HG03159 (cell line): ENCODE results near the gene FAM20C.
"Not testable (repeated sequence)": the region's sequence is repeated elsewhere in the genome, so short reads cannot be mapped to it uniquely, and the experiment has no call there.

ENCODE experiments used
- ATAC-seq: cut with Tn5 transposase; IDR thresholded peaks from one replicate; pipeline ENCODE4 v1.9.1; 2021; ENCODE audit warnings: mild to moderate bottlenecking, moderate library complexity; ENCODE audit not compliant: unreplicated experiment

The FAM20C gene

DNA sequence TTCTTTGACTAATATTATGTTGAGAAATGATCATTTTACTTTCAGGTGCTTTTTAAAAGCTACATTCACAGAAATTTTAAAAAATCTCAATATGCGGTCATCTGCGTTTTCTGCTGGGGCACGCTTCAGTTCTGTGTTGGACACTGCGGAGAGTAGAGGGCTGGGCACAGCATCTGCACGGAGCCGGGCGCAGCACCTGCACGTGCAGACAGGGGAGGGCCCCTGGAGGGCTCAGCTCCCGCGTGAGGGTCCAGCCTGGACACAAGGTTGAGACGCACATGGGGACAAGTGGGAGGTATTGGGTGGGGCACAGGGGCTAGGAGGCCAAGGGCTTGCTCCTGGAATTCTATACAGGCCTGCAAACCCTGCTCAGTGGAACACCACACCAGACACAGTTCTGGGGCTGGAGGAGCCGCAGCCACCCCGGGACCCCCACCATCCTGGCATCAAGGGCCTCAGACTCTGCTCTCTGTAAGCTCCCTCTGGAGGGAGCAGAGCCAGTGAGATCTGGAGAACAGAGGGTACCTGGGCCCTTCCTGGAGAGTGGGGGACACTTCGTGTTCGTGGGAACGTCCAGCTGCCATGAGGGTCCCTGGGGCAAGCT is 20.4 kb upstream of the FAM20C start:
- ATAC-seq = no peak

DNA sequence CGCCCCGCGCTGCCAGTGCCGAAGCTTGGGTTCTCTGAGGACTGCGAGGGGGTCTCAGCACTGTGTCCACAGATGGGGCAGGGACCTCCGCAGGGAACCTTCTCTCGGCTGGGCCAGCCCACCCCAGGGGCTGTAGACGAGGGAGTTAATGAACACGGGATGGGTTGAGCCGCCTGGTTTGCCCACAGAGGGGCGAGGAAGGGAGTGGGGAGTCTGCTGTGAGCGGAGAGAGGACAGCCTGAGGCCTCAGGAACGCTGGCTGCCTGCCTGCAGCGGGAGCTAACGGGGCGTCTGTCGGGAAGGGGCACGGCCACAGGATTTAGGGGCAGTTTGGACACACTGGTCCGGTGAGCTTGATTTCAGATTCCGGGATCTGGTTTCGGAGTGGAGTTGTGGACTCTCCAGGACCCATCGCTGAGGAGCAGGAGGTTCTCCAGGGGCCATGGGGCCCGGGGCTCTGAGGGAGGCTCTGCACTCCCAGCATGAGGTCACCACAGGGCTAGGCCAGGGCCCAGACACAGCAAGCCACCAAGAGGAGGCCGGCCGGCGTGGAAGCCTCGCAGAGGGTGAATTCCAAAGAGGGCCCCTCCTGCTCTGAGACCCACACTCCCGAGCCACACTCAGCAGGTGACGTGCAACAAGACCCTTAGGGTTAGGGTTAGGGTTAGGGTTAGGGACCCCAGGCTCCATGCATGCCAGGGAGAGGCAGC is 19.0 kb upstream of the FAM20C start:
- ATAC-seq = no peak

DNA sequence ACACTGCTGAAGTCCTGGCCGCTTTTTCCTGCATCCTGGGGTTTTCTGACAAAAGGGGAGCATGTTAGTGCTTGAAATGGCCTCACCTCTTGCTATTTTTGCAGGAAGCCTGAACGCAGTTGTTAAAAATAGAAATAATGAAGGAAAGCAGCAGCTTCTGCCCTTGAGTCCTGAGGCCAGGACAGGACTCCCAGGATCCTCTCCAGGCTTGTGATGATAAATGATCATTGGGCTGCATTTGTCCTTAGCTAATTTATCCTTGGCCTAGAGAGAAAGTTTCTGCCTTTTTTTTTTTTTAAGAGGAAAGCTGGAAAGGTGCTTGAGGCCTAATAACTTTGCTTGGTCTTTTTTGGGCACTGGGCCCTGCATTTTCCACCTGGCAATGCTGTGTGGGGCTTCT is 17.7 kb upstream of the FAM20C start:
- no peak for ATAC-seq

GRCh38 chr7:175955-176354 is 16.4 kb upstream of the FAM20C start:
- no peak for ATAC-seq

DNA sequence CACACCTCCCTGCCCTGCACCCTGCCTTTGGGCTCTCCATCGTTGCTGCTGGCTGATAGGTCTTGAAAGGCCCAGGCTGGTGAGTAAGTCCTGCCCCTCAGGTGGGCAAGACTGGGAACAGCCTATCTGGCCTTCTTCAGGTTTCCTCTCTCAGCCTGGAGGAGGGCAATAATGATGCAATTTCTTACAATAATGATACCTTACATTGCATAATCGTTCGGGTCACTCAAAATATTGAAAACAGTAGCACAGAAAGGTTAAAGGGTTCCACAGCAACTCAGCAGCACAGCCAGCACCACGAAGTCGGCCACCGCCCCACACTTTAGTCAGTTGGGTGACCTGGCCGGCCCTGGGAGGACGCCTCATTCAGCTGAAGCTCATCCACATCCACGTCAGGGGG is 16.0 kb upstream of the FAM20C start:
- no peak for ATAC-seq

- no peak for ATAC-seq
These were observed 15.4 kb upstream of the FAM20C start for GRCh38 chr7:176786-177459.

GRCh38 chr7:178444-178843 is 13.9 kb upstream of the FAM20C start:
- no peak for ATAC-seq

DNA sequence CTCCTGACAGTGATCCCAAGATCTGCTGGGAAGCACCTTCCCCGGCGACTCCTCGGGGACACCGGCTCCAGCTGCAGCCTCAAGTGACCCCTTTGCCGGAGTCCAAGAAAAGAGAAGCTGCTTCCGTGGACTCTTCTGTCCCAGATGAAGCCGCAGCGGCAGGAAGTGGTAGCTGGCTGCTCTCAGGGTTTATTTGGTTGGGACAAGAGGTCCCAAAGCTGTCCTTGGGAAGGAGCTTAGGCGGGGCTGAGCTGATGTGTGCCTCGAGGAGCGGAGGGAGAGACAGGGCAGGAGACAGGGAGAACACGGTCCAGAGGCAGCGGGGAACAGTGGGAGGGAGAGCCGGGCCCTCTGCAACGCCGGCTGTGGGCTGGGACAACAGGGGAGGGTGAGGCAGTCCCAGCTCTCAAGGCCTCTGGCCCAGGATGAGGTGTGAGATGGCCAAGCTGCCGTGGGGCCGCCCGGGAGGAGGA is 13.1 kb upstream of the FAM20C start:
- ATAC-seq = no peak

GRCh38 chr7:179948-180694 is 12.2 kb upstream of the FAM20C start:
- no peak for ATAC-seq

DNA sequence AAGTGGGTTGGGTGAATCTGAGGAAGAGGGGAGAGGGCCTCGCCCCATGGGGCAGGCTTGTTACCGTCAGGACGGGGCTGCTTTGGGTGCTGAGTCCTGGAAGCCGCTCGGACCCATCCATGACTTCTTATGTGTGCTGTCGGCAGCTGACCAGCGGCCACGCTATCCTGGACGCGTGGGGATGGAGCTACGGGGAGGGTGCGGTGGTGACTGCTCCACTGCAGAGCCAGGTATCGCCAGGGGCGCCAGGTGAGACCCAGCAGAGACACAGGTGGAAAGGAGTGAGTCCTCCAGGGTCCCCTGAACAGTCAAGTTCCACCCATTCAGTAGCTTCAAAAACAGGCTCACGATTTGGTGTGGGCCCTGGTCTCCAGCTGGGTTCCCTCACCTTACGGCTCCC is 10.6 kb upstream of the FAM20C start:
- no peak for ATAC-seq

DNA sequence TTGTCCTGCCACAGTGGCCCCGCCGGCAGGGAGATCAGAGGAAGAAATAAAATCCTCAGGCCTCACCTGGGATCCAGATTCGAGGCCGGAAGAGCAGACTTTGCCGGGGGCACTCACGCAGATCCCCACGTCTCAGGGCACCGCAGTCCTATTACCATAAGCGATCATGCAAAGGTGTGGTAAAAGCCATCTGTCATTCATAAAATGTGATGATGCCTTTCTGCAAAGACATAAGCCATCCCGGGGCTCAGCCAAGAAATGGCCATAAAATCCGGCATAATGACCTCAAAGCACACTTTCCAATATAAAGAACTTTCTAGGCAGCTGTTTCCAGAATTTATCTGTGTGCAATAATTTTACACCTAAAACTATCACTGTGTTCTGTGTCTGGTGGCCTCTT is 9.9 kb upstream of the FAM20C start:
- not testable (repeated sequence) for ATAC-seq

DNA sequence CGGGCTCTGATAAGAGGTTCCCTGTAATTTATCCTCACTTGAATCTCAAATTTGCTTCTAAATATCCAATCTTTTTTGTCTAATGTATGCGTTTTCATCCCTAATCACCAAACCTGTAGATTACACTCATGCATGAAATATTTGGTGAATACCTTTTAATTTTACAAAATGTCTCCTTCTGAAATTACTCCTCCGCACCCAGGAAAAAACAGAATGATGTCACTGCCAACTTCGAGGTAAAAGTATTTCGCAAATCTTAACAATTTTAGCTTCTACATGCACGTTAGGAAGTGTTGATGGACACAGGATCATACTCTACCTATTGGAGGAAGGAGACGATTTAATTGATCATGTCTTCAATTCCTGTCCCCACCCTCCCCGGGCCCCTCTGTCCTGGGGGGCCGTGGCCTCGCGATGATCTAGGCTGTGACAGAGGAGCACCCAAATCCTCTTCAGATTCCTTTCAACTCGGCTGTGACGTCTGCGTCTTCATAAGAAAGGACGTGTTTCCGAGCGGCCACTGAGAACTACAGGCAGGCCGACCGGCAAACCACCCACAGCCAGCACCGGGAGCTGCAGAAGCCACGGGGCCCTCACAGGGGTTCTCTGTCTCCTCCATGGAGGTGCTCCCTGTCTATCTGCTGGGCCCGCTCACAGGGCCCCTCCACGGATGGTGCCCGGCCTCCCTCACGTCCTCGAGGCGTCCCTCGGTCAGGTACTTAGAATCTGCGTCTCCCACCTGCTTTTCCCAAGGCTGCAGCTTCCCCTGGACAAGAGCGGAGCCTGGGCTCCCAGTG is 8.7 kb upstream of the FAM20C start:
- no peak for ATAC-seq

- ATAC-seq = no peak
These were observed 7.8 kb upstream of the FAM20C start for GRCh38 chr7:184294-185264.

DNA sequence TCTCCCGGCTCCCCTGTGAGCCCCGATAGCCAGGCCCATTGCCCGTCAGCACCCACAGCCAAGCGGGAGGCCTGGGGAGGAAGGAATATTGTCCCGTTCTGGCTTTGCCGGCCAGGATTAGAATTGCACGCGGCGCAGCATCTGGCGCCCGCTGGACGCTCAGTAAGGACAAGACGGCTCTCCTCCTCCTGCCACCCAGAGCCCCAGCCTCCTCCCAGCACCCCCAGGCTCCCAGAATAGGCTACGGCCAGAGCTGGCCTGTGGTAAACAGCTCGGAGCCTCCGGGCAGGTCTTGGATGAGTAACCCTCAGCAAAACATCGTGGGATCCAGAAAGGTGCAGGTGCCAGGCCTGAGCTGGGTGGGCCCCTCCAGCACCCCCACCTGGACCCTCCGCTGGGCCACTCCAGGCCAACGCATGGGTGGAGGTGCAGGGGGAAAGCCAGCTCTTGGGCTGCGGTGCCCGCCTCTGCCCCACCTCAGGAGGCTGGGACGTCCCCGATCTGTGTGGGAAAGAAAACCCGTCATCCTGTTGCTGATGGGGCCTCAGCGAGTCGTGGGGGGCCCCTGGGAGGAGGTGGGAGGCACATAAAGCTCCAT is 5.8 kb upstream of the FAM20C start:
- ATAC-seq = no peak

DNA sequence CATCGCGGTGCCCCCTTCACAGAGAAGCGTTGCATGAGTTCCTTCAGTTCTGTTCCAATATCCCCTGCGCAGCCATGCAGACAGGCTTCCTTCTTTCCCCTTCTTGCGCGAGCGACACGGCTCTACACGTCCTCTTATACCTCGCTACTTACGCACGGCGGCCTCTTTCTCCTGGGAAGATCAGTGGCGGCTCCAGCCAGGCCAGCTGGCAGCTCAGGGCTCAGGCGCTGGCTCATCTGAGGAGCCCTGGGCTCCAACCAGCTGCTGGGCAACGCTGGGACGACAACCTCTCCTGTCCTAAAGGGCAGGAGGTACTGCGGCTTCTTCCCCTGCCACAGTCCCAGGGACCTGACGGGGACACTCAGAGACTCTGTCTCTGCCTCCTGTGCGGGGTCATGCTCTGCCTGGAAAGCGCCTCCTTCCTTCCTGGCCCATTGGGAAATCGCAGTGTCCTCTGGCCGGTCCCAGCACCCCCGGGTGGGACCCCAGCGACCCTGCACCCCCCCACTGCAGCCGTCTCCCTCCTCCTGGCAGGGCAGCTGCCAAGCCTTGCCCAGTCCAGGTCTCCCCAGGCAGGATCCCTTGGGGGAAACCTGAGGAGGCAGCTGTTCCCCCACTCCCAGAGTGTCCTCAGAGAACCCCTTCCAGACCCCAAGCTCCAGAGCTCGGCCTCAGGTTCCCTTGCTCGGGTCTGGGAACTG is 5.0 kb upstream of the FAM20C start:
- ATAC-seq = no peak

- ATAC-seq = no peak
These were observed 4.2 kb upstream of the FAM20C start for GRCh38 chr7:188174-188573.

DNA sequence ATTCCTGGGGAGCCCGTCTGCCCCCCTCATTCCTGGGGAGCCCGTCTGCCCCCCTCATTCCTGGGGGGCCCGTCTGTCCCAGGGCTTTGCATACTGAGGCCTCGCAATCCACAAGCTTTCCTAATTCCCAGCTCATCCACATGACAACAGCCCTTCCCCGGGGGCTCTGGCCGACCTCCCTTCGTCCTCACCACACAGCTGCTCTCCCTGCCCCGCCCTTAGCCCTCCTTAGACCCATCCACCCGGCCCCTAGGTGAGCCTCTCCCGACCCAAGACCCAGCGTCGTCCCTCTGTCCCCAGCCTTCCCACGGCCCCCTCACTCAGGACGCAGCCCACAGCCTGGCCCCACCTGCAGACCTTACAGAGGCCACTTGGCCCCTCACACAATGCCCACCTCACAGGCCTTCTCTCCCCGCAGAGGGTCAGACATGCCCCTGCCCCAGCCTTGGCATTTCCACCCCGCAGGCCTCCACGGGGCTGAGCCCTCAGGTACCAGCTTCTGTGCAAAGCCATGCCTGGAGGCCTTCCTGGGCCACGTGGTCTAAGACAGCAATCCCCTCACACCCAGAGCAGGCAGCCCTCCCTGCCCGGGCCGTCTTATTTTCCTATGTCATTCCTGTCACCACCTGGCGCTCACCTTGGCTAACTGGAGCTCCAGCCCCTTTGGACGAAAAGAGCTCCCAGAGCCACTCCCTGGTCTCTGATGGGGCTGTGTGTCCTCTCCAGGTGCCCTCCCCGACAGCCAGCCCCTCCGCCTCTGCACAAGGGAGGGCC is 3.5 kb upstream of the FAM20C start:
- ATAC-seq = no peak

DNA sequence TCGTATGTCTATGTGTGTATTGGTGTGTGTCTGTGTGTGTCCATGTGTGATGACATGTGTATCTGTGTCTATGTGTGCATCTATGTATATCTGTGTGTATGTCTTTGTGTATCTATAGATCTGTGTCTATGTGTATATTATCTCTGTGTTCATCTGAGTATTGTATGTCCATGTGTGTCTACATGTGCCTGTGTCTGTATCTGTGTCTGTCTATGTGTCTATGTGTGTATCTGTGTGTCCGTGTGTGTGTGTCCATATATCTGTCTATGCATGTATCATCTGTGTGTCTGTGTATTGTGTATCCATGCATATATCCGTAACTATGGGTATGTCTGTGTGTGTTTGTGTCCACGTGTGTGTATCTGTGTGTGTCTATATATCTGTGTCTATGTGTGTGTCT is 2.7 kb upstream of the FAM20C start:
- ATAC-seq = no peak
